Measurements from ENCODE around the gene ILF3.

ILF3 gene

DNA sequence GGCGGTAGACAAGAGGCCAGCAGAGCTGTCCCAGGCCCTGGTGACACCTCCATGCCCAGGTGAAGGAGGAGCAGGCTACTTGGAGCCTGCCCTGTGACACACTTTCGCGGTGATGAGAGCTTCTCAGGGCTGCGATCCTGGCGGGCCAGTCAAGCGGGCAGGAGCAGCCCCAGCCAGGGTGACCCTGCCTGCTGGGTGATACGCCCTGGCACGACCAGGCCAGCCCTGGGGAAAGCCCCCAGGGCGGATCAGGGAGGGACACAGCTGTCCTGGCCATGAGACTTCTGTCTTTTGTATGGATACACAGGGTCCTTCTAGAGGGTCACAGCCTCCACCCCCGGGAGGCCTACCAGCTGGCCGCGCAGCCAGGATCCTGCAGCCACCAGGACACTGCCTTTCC, 76.8 kb downstream of the ILF3 start:
- ATAC-seq (ENCODE audit: low read depth) (no peak), DNase-seq (ENCODE audit: low spot score) (no peak)
- H3K4me3 ChIP-seq (ENCODE audit: severe bottlenecking), result no peak overlapping the region
- no peaks in the 10 kb centered on the region for H3K9me3 ChIP-seq (ENCODE audit: severe bottlenecking)
- H3K36me3 ChIP-seq (ENCODE audit: low read depth), result no peaks in the 10 kb centered on the region
- H3K27ac ChIP-seq (ENCODE audit: poor library complexity, severe bottlenecking), result no peak overlapping the region
- TF ChIP-seq, protein P1, sequence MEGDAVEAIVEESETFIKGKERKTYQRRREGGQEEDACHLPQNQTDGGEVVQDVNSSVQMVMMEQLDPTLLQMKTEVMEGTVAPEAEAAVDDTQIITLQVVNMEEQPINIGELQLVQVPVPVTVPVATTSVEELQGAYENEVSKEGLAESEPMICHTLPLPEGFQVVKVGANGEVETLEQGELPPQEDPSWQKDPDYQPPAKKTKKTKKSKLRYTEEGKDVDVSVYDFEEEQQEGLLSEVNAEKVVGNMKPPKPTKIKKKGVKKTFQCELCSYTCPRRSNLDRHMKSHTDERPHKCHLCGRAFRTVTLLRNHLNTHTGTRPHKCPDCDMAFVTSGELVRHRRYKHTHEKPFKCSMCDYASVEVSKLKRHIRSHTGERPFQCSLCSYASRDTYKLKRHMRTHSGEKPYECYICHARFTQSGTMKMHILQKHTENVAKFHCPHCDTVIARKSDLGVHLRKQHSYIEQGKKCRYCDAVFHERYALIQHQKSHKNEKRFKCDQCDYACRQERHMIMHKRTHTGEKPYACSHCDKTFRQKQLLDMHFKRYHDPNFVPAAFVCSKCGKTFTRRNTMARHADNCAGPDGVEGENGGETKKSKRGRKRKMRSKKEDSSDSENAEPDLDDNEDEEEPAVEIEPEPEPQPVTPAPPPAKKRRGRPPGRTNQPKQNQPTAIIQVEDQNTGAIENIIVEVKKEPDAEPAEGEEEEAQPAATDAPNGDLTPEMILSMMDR (IDR thresholded peaks at IDR 0.05; ENCODE audit: poor library complexity, severe bottlenecking), result no peak
- no peaks in the 10 kb centered on the region for H3K27me3 ChIP-seq (ENCODE audit: insufficient read depth, poor library complexity, severe bottlenecking)
- no peaks in the 10 kb centered on the region for H3K4me1 ChIP-seq (ENCODE audit: insufficient read depth, poor library complexity, severe bottlenecking)

DNA sequence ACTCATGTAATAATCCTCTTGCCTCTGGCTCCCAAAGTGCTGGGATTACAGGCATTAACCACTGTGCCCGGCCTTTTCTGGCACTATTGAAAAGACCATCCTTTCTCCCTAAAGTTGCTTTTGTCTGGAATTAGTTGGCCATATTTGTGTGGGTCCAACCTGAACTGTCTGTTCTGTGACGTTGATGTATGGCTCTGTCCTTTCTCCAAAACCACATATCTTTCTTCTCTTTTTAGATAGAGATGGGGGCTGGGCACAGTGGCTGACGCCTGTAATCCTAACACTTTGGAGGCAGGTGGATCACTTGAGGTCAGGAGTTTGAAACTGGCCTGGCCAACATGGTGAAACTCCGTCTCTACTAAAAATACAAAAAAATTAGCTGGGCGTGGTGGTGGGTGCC, 81.6 kb downstream of the ILF3 start:
- no peak overlapping the region for H3K4me3 ChIP-seq (ENCODE audit: severe bottlenecking)
- no peak for DNase-seq (ENCODE audit: low spot score)

GRCh38 chr19:10736189-10736588, 82.0 kb downstream of the ILF3 start:
- H3K27ac ChIP-seq (ENCODE audit: poor library complexity, severe bottlenecking), result no peak overlapping the region
- TF ChIP-seq, protein P1 (IDR thresholded peaks at IDR 0.05; ENCODE audit: poor library complexity, severe bottlenecking), result no peak
- DNase-seq (ENCODE audit: low spot score), result no peak
- no peaks in the 10 kb centered on the region for H3K9me3 ChIP-seq (ENCODE audit: severe bottlenecking)
- H3K4me1 ChIP-seq (ENCODE audit: insufficient read depth, poor library complexity, severe bottlenecking), result no peaks in the 10 kb centered on the region
- no peaks in the 10 kb centered on the region for H3K27me3 ChIP-seq (ENCODE audit: insufficient read depth, poor library complexity, severe bottlenecking)
- peaks cover 12% of the 10 kb centered on the region for H3K36me3 ChIP-seq (ENCODE audit: low read depth)
- no peak for ATAC-seq (ENCODE audit: low read depth)
- H3K4me3 ChIP-seq (ENCODE audit: severe bottlenecking), result no peak overlapping the region

More for the DNA sequence above, 81.6 kb downstream of the ILF3 start:
- TF ChIP-seq, protein P1 (IDR thresholded peaks at IDR 0.05; ENCODE audit: poor library complexity, severe bottlenecking), result no peak
- Histone ChIP-seq H3K4me1 (ENCODE audit: insufficient read depth, poor library complexity, severe bottlenecking) (no peaks in the 10 kb centered on the region), H3K9me3 (ENCODE audit: severe bottlenecking) (no peaks in the 10 kb centered on the region), H3K27ac (ENCODE audit: poor library complexity, severe bottlenecking) (no peak overlapping the region), H3K27me3 (ENCODE audit: insufficient read depth, poor library complexity, severe bottlenecking) (no peaks in the 10 kb centered on the region), H3K36me3 (ENCODE audit: low read depth) (peaks cover 10% of the 10 kb centered on the region)
- ATAC-seq (ENCODE audit: low read depth), result no peak

- no peak for ATAC-seq (ENCODE audit: low read depth)
- H3K27ac ChIP-seq (ENCODE audit: poor library complexity, severe bottlenecking), result no peak overlapping the region
- DNase-seq (ENCODE audit: low spot score), result no peak
- H3K27me3 ChIP-seq (ENCODE audit: insufficient read depth, poor library complexity, severe bottlenecking), result no peaks in the 10 kb centered on the region
- no peaks in the 10 kb centered on the region for H3K9me3 ChIP-seq (ENCODE audit: severe bottlenecking)
- TF ChIP-seq, protein P1 (IDR thresholded peaks at IDR 0.05; ENCODE audit: poor library complexity, severe bottlenecking), result no peak
- H3K36me3 ChIP-seq (ENCODE audit: low read depth), result peaks cover 12% of the 10 kb centered on the region
- no peaks in the 10 kb centered on the region for H3K4me1 ChIP-seq (ENCODE audit: insufficient read depth, poor library complexity, severe bottlenecking)
- no peak overlapping the region for H3K4me3 ChIP-seq (ENCODE audit: severe bottlenecking)
These were observed 82.9 kb downstream of the ILF3 start for GRCh38 chr19:10736916-10737551.

GRCh38 chr19:10737722-10738121, 83.6 kb downstream of the ILF3 start:
- Histone ChIP-seq H3K27me3 (ENCODE audit: insufficient read depth, poor library complexity, severe bottlenecking) (no peaks in the 10 kb centered on the region), H3K4me3 (ENCODE audit: severe bottlenecking) (no peak overlapping the region), H3K4me1 (ENCODE audit: insufficient read depth, poor library complexity, severe bottlenecking) (no peaks in the 10 kb centered on the region), H3K9me3 (ENCODE audit: severe bottlenecking) (no peaks in the 10 kb centered on the region), H3K27ac (ENCODE audit: poor library complexity, severe bottlenecking) (no peak overlapping the region), H3K36me3 (ENCODE audit: low read depth) (peaks cover 12% of the 10 kb centered on the region)
- ATAC-seq (ENCODE audit: low read depth) (no peak), DNase-seq (ENCODE audit: low spot score) (no peak)
- TF ChIP-seq, protein P1 (IDR thresholded peaks at IDR 0.05; ENCODE audit: poor library complexity, severe bottlenecking), result no peak

Data from RWPE2 (cell line).